NCI-H526 treated with DMSO at 0.1 percent for 48 hours (cell line): ENCODE results near the gene FANCF.

Source experiments
- DNase-seq: peaks from one replicate; lab custom pipeline; 2025; lab: John Stamatoyannopoulos, UW

Gene FANCF

DNA sequence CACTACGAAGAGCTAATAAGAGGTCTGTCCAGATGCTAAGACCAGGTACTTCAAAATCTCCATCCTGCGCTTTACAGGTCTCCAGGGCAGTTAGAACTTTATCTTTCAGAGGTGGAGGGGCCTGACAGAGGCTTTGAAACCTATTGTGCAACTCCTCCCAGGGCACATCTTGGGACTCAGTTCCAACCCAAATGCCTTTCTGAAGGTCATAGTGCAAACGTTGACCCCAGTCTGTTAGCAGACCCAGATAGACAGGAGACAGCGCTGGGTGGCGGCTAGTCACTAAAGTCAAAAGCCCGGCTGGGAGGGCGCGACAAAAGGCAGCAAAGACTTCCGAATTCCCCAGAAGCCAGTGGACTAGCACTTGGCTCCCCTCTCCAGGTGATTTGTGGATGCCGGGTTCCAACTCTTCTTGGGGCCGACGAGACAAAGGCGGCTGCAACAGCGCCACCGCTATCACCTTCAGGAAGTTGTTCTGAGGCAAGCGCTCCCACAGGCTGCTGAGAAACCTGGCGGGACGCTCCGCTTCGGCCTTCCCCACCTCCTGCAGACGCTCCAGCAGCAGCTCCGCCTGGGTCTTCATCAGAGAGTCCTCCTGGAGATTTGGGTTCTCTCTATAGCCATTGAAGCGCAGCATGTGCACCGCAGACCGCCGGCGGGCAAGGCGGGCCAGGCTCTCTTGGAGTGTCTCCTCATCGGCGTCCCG lies 728 bp downstream of the FANCF start:
- peak; percentile 90 for DNase-seq

DNA sequence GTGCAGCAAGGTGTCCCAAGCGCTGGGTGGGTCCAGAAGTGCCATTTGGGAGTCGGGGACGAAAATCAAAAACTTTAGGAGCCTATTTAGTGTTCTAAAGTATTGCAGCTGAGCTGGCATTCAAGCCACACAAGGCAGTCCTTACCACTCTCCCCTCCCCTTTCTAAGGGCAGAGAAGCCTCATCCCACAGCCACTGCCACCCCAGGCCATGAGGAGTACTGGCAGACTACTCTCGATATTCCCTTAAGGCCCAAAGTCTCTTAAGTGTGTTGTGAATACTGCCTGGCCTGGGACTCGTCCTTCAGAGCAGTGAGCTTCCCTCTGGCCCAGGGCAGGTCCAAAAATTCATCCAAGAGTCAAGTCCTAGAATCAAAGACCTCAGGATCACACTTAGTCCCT lies 7.8 kb downstream of the FANCF start:
- DNase-seq: no peak

DNA sequence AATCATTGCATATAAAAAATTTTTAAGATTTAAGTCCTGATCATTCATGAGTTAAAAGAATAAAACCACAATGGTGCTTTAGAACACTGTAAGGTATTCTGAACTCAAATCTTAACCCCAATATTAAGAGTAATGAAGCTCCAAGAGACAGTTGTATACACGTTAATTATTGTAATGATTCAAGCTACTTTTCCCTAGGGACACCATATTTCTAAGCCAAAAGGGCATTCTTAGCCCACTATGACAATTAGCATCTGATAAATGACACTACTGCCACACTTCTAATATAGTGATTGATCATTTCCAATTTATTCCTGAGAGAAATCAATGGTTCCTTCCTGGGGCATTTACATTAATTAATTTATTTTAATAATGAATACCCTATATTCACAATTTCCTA lies 21.7 kb downstream of the FANCF start:
- DNase-seq: no peak

DNA sequence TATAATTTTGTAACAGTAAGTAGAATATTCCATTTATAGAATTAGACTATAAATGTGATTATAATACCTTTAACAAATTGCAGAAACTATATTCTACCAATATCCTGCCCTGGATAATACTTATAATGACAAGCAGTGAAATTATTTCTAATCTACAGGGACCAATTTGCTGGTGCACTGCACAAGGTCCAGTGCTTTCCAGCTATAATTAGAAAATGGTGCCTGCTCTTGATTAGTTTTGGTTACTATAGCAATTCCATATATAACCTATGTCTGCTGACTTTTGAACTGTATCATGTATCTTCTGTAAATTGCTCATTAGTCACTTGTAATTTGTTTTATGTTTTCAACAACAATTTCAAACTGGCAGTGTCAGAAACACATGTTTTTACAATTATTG lies 23.1 kb downstream of the FANCF start:
- DNase-seq: no peak

DNA sequence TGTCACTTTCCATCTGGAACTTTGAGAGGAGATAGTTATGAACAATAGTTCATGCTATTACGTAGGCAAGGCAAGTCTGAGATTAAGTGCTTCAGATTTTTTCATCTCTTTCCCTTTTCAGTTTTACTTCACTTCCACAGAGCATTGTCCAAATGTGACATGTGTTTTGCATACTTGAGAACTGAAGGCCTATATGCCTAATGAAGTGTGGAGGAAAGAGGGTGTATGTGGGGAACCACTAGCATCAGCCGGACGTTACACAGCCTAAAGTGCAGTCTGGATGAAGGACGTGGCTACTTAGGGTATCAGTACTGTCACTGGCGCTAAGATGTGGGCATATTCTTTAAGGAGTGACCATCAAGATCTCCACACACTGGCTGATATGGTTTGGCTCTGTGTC lies 26.2 kb downstream of the FANCF start:
- DNase-seq: no peak

DNA sequence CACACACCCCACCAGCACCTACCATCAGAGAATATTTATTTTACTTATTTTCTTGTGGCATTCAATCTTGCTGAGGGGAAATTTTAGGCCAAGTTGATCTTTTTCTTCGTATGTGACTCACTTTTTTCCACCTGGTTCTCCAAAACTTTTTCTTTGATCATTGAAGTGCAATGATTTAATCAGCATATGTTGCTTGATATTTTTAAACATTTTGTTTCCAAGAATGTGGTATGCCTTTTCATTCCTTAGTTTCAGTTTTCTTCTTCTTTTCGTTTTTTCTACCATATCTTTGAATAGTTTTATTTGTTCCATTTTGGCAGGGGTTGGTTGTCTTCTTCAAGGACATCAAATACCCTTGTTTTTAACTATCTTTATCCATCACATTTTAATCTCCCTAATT lies 28.6 kb downstream of the FANCF start:
- no peak for DNase-seq

DNA sequence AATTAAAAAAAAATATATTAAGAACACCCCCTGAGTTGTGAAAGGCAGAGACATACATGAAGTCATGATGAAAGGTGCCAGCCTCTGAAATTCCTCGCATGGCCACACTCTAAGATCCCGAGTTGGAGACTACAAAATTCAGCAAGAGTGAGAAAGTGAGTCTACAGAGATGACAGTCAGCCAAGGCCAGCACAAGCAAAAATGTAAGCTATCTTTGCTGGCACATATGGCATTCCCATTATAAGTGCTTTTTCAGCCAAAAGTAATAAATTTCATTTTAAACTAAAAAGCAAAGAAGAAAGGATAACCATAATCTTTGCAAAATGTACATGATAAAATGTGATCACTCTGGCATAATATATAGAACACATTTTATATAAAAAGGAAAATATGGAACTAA lies 40.6 kb downstream of the FANCF start:
- no peak for DNase-seq

DNA sequence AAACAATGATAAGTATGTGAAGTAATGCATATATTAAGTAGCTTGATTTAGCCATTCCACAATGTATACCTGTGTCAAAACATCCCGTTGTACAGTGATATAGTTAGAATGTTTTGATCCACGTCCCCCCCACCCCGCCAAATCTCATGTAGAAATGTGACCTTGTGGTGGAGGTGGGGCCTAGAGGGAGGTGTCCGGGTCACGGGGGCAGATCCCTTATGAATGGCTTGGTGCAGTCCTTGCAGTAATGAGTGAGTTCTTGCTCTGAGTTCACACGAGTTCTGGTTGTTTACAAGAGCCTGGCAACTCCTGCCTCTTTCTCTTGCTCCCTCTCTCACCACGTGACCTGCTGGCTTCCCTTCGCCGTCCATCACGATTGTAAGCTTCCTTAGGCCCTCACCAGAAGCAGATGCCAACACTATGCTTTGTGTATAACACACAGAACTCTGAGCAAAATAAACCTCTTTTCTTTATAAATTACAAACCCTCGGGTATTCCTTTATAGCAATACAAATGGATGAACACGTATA lies 41.6 kb downstream of the FANCF start:
- DNase-seq: no peak

DNA sequence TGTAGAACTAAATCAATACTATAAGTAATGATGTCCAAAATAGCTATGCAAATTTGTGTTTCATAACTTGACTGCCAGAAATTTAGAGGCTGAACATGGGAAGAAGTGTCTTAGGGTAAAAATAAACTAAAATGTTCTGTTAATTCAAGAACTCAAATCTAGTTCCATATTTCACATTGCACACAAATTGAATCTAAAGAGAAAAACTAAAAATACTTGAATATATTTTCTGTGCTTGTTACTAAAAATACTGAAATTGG lies 43.5 kb downstream of the FANCF start:
- DNase-seq: no peak

DNA sequence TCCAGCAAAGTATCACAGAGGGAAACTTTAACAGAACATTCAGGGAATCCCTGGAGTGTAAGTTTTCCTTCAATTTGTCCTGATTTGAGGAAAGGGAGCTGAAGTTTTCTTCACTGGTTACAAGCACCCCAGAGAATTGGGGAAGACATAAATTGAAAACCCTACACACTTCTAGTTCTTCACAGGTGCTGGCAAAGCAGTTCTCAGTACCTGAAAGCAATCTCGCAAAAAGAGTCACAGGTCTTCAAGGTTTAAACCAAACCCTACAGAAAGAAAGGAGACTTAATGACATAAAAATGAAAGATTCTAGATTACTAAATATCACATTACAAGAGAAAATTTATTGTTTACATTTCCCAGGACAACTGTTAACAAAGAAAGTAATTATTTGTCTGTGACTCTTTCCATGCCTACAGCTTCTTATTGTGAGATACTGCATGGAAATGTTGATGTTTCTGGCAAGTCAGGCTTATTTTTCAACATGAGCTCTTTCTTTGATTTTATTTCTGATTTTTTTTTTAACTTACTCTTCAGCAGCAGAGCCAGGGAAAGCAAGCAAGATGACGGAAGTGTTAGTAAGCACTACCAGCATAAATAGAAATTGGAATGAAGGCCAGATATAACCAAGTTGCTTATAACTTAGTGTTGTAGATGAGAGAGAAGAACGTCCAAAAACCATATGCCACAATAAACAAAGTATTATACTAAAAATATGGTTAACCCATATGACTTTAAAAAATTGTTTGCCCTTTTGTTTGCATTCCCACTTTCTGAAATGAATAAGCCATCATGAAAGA lies 44.1 kb downstream of the FANCF start:
- DNase-seq: no peak

DNA sequence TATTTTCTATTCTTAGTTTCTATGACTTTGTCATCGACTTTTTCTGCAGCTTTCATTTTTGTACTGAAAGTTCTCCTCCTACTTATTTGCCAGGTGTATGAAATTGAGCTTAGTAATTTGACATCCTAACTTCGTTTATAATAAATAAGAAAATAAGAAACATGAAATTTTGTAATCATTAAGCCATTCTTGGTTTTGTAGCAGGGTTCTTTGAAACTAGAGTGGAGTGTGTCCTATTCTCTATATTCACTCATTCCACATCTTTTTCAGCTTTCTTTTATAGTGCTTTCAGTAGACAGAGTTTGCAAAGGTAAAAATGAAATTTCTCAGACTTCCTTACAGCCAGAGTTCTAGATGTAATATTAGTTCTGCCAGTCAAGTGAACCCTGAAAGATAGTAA lies 47.8 kb downstream of the FANCF start:
- no peak for DNase-seq
